ENCODE measurements around the gene NEK4.

NEK4 gene

GRCh38 chr3:52705688-52706686 lies 64.8 kb downstream of the NEK4 start, which contains the start of the genes GLT8D1 and SPCS1:
GLT8D1 (minus strand) TSS chr3:52705791; CDS start chr3:52700460, 5,331 bp downstream.
SPCS1 (plus strand) TSS chr3:52706106; CDS start chr3:52706247, 141 bp downstream.
- in situ Hi-C loops (cut with MboI; ENCODE audit: low sequenced_read_pairs): no loop called here

DNA sequence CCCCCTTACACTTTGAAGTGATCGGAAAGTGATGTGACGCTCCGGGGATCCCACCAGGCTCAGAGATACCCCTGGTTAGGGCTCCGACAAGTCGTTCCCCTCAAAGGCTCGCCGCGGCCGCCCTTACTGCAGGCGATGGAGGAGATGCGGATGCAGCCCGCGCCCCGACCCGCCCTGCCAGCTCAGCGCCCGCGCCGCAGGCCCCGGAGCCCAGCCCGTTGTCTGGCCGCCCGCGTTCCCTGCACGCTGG lies 65.4 kb downstream of the NEK4 start:
- in situ Hi-C loops (cut with MboI; ENCODE audit: low sequenced_read_pairs): no loop called here

DNA sequence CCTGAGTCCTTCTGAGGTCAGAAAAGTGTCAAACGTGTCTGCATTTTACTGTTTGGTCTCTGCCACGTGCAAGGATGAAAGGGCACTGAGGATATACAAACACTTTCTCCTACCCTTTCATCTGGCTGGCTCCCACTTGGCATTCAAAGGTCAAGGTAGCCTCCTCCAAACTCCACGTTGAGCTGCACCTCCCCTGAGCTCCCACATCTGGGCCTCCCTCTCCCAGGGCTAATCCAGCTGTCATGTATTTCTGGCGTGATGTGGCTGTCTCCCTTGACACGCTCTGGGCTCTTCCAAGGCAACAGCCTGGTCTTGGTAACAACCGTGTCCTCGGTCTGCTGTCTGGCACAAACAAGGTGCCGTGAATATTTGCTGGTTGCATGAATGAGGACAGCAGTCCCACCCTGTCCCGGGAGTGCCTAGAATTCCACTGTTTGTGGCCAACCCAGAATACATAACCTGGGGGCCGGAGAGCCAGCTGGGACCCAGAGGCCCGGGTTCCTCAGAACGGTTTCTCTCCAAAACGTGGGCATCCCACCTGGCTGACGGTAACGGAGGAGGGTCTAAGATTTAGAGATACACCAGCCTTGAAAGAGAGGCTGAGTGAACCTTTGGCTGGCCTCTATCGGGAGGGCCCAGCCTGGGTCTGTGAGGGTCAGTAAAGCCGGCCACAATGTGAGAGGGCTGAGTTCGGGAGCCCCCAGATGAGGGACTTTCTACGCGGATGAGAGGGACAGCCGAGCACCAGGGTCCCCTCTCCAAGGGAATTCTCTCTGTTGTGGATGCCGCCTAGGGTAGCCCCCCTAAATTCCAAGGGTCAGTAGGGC lies 65.9 kb downstream of the NEK4 start:
- in situ Hi-C loops (cut with MboI; ENCODE audit: low sequenced_read_pairs): no loop called here

DNA sequence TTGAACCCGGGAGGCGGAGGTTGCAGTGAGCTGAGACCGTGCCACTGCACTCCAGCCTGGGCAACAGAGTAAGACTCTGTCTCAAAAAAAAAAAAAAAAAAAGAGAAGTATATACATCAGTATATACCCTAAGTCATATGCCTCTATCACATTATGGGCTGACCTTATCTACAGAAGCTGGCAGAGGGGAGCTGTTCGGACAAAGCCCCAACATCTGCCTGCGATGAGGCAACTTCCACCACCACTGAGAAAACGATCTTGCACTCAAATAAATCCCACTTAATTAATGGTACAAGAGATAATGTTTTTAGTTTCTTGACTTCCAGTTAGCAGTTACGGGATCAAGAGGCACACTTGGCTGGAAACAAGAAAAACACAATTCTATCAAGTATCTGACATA lies 67.4 kb downstream of the NEK4 start:
- in situ Hi-C loops (cut with MboI; ENCODE audit: low sequenced_read_pairs): no loop called here

GRCh38 chr3:52697632-52697965 lies 73.1 kb downstream of the NEK4 start:
- in situ Hi-C loops (cut with MboI; ENCODE audit: low sequenced_read_pairs): no loop called here

DNA sequence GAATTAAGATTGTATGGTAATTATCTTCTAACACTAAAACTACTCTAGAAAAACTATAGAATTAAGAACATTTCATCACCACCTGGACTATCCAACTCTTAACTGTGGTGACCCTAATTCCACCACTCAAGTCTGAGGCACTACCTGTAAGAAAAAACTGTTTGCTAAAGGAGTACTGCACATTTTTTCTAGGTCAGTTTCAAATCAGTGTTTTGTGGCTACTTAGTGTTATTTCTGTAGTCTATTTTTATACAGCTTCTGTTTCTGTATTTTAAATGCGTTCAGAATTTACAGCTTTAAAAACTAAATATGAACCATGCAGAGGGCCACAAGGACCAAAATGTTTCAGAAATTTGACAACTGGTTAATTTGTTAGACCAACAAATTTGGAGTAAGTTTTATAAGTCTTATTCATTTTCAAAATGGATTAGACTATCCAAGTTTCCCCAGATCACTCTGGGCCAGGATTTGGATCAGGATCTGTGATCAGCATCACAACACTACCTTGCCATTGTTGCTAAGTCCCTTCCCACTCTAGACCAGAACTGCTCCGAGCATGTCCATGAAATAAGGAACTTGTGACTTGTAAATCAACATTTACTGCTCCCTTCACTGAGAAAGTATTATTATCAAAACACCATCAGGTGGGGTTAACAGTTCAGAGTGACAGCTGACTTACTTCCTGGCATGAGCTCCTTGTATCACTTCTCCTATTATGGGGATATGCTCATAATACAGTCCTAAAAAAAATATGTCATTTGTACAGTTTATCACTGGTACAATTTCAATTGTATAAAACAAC lies 73.7 kb downstream of the NEK4 start:
- in situ Hi-C loops (cut with MboI; ENCODE audit: low sequenced_read_pairs): no loop called here

DNA sequence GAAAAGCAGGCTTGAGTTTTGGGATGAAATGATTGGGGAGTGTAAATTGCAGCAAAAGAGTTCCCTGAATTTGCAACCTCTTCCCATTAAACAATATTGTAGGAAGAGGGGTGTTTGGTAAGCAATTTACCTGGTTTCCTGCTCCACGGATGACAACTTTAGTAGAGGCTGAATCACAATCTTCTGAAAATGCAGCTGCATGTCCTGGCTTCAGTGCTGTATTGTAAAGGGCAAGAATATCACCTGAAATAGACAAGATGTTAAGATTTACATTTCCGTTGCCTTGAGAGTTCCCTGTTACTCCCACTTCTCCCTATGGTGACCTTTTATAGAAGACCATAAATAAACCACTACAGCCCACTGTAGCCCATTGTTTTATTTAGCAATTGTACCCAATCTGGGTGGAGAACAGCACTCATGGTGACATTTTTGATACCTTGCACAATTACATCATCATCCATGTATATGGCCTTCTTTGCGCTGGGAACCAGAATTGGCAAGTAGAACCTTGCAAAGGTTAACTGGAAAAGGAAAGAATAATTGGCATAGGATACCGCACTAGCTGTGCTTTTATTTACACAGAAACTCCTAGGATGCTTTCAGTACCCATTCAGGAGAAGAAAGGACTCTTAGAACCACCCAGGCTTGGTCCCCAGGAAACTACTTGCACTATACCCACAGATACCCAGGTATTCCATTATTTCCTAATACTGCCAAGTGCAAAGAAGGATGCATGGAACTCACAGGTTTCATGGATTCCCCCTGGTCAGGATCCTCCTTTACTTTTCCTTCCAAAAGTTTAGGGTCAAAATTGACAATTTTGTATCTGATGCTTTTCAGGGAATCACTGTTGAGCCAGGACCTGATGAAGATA lies 74.7 kb downstream of the NEK4 start:
- in situ Hi-C loops (cut with MboI; ENCODE audit: low sequenced_read_pairs): no loop called here

GRCh38 chr3:52694528-52695189 lies 76.1 kb downstream of the NEK4 start:
- in situ Hi-C loops (cut with MboI; ENCODE audit: low sequenced_read_pairs): no loop called here

DNA sequence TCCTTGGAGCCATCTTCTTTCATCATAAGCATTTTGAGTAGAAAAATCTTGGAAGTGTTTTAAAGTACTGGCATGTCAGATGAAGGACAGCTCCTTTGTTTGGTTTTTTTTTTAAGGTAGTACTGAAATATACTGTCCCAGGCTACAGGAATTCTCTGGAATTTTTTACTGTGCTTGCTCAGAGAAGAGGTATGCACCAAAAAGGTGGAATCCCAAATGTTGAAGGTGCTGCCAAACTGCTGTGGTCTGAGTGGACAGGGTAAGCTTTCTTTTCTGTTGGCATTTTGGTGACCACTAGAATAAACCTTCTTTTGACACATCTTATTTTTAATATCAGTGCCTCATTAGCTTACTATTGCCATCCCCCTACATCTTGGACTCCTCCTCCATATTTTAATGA lies 77.7 kb downstream of the NEK4 start:
- in situ Hi-C loops (cut with MboI; ENCODE audit: low sequenced_read_pairs): no loop called here

DNA sequence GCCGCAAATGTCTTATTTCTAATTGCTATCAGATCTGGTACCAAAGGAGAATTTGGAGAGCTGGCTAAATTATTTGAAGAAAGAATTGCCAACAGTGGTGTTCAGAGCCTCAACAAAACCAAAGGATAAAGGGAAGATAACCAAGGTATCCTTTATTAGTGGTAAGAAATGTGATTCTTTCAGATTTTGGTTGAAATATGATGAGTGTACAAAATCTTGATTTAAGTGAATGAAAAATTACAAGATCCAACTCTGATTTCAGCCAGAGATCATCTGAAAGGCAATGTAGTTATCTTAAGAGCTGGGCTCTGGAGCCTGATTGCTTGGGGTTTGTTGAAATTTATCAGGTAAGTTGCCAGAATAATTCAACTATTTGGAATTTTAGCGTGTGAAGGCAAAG lies 80.2 kb downstream of the NEK4 start:
- in situ Hi-C loops (cut with MboI; ENCODE audit: low sequenced_read_pairs): no loop called here

GRCh38 chr3:52689151-52689550 lies 81.6 kb downstream of the NEK4 start:
- in situ Hi-C loops (cut with MboI; ENCODE audit: low sequenced_read_pairs): loop anchor here (10.0 kb wide), 1 partner anchor 214 kb away; no protein-coding TSS in a partner anchor

- in situ Hi-C loops (cut with MboI; ENCODE audit: low sequenced_read_pairs): loop anchor here (10.0 kb wide), 1 partner anchor 213 kb away; no protein-coding TSS in a partner anchor
Observed at GRCh38 chr3:52688266-52688665, 82.5 kb downstream of the NEK4 start.

DNA sequence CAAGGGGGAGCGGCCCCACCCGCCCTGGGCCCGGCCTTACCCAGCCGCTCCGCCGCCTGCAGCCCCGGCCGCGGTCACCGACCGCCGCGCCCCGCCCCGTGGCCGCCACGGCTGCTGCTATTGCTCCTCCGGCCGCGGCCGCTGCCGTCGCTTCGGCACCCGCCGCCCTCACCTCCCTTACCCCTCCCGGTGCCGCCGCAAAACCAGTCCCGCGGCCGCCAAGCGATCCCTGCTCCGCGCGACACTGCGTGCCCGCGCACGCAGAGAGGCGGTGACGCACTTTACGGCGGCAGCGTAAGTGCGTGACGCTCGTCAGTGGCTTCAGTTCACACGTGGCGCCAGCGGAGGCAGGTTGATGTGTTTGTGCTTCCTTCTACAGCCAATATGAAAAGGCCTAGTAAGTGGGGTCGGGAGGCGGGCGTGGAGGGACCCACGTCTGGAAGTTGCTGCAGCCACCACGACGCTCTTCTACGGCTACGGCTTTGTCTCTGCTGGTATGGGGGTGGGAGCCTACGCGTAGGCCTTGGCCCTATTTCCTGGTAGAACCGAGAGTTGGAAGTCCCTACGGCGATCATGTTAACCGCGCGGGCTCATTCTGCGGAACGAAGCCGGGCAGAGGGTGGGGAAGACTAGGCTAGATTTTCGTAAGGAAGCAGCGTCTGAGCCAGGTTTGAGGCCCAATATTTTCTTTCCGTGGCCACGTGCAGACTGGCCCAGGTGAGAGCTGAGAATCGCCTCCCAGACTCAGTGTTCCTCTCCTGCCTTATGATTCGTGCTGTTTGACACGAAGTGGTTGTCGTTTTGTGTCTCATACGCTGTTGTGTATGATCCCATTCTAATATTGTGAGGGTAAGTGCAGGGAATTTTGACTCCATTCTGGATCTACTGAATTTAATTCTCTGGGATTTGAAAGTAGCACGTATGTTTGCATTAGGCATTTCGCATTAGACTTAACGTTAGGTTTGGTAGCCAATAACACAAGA lies 84.7 kb downstream of the NEK4 start, which contains the start of the genes GNL3 and PBRM1:
TSS of gene GNL3 (plus strand) at position 324 of the 983 bp plus-strand sequence. CDS start at position 385, 61 bp downstream.
TSS of gene PBRM1 (minus strand) at position 205 of the 983 bp plus-strand sequence.
- in situ Hi-C loops (cut with MboI; ENCODE audit: low sequenced_read_pairs): loop anchor here (10.0 kb wide), 1 partner anchor 211 kb away; no protein-coding TSS in a partner anchor

GRCh38 chr3:52685285-52685708 lies 85.4 kb downstream of the NEK4 start:
- in situ Hi-C loops (cut with MboI; ENCODE audit: low sequenced_read_pairs): loop anchor here (10.0 kb wide), 1 partner anchor 210 kb away; no protein-coding TSS in a partner anchor

- in situ Hi-C loops (cut with MboI; ENCODE audit: low sequenced_read_pairs): loop anchor here (10.0 kb wide), 1 partner anchor 209 kb away; no protein-coding TSS in a partner anchor
Observed at GRCh38 chr3:52684184-52684583, 86.6 kb downstream of the NEK4 start.

- in situ Hi-C loops (cut with MboI; ENCODE audit: low sequenced_read_pairs): loop anchor here (10.0 kb wide), 1 partner anchor 209 kb away; no protein-coding TSS in a partner anchor
Observed at GRCh38 chr3:52683611-52684010, 87.1 kb downstream of the NEK4 start.

DNA sequence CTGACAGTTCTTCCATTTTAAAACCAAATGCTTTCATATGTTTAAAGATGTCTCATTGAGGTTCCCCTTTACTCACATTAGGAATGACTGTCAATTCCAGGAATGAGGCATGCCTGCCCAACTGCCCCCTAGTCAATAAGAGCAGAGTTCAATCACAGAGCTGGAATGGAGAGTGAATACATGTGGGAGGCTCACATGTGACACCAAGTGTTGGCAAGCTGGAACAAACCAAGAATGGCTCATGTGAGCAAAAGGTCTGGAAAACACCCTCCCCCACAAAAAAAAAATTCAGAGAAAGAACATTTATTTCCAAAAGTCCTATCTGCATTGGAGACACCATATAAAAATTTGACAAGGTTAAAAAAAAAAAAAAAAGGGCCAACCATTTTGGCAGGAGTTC lies 88.7 kb downstream of the NEK4 start:
- in situ Hi-C loops (cut with MboI; ENCODE audit: low sequenced_read_pairs): loop anchor here (10.0 kb wide), 1 partner anchor 207 kb away; no protein-coding TSS in a partner anchor

DNA sequence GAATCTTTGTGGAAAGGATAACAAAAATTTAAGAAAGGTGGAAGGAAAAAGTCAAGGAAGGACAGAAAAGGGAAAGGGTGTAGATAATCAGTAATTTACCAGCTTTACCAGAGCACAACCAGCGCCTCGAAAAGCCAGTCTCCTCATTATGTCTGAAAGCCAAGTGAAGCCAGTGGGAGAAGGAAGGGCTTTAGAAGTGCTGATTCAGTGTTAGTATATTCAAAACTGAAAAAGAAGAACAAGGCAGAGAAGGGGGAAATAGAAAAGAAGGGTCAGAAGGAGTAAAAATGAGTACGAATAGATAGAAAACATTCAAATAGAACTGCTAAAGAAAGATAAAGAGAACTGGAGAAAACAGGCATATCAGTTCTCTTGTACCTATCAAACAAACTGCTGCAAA lies 89.1 kb downstream of the NEK4 start:
- in situ Hi-C loops (cut with MboI; ENCODE audit: low sequenced_read_pairs): loop anchor here (10.0 kb wide), 1 partner anchor 207 kb away; no protein-coding TSS in a partner anchor

All from HL-60/S4 (cell line).